ENCODE data around the gene DCST2. TPM values are rescaled to one million over a fixed set of nuclear protein-coding genes. Genes with fewer than 3 reads are reported as not detected.
A peak's percentile ranks its signal among the peaks of the same experiment; 100 is the strongest.

DCST2 gene
- total and polyA plus RNA-seq, 9 of the 15 experiments (the other 6 are each of a cell fraction or from before 2014, with no cell fraction given): 0.09 to 0.49 (median 0.11) TPM; not detected in 3

- Histone ChIP-seq H3K9ac (ENCODE audit: insufficient read depth in 1 of 2, low read depth in 2 of 2, low read length in 2 of 2) (peak overlapping the region; percentile 89 to 96), H2AFZ (ENCODE audit: low read depth, low read length) (peak overlapping the region; percentile 95), H3K79me2 (ENCODE audit: control insufficient read depth, insufficient read depth, low read length) (peaks cover 50% of the 10 kb centered on the region), H3K27me3 (ENCODE audit: control insufficient read depth in 2 of 2, insufficient read depth in 2 of 2, low read length in 2 of 2) (no peaks in the 10 kb centered on the region), H3K4me3 (peak overlapping the region; percentile 71), H3K4me1 (replicated peaks in 1 of 2; ENCODE audit: control insufficient read depth in 2 of 2, insufficient read depth in 2 of 2, low read length in 2 of 2) (peaks cover 37 to 66% of the 10 kb centered on the region in 2 experiments), H4K20me1 (replicated peaks; ENCODE audit: control insufficient read depth, insufficient read depth, low read length) (peaks cover 3% of the 10 kb centered on the region; the same call in 1 of the 2 replicates), H3K27ac (ENCODE audit: extremely low read depth, low read depth, low read length) (peak overlapping the region; percentile 97), H3K9me1 (ENCODE audit: control insufficient read depth, insufficient read depth, low read length) (no peaks in the 10 kb centered on the region), H3K4me2 (ENCODE audit: insufficient read depth, low read length) (peak overlapping the region; percentile 98), H3K9me3 (replicated peaks; ENCODE audit: control insufficient read depth, insufficient read depth, low read depth, low read length) (no peaks in the 10 kb centered on the region), H3K36me3 (ENCODE audit: control insufficient read depth, insufficient read depth, low read length) (peaks cover 25% of the 10 kb centered on the region; the same call in 2 of the 3 replicates)
- intact Hi-C loops (cut with micrococcal nuclease) (loop anchor here (1.0 to 5.0 kb wide), 6 partner anchors 15 to 445 kb away; partner anchors contain the start of genes CKS1B, EFNA3, PYGO2 and UBE2Q1), in situ Hi-C loops (cut with MboI) (no loop called here)
- POLR2A ChIA-PET: interaction anchor here (0.6 to 1.7 kb wide), 13 partner anchors 10 to 1435 kb away, joined by 3 to 8 read pairs (median 3); partner anchors contain the start of gene PBXIP1
- TSS peak; percentile 45 for BruUV-seq (replicated peaks)
- 0% methylated on average over 4 of the region's 38 CpGs for WGBS (ENCODE audit: insufficient coverage, low coverage, missing lambda C conversion rate)
- peak; percentile 92 for FAIRE-seq
- CTCF ChIA-PET (ENCODE audit: low intra/inter-chr PET ratio): interaction anchor here (1.3 to 1.6 kb wide), 2 partner anchors 16 to 41 kb away, joined by 6 read pairs; partner anchors contain the start of gene PYGO2
- ATAC-seq: peak; percentile 81
- DNase-seq (ENCODE audit: extremely low read depth in 1 of 4, low spot score in 3 of 4): peak; percentile 90 to 100 (median 95)
- no peak for TF ChIP-seq STAT5B (CRISPR knock-in tag; IDR thresholded peaks at IDR 0.05)
- TF ChIP-seq MECOM (CRISPR knock-in tag; IDR thresholded peaks at IDR 0.05): no peak
- TF ChIP-seq, protein P1, sequence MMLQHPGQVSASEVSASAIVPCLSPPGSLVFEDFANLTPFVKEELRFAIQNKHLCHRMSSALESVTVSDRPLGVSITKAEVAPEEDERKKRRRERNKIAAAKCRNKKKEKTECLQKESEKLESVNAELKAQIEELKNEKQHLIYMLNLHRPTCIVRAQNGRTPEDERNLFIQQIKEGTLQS (IDR thresholded peaks at IDR 0.05): no peak
- TF ChIP-seq, protein P1 (CRISPR knock-in tag; conservative IDR thresholded peaks at IDR 0.05): no peak
- TF ChIP-seq SNAPC5 (CRISPR knock-in tag; IDR thresholded peaks at IDR 0.05): no peak
- no peak for TF ChIP-seq CBFA2T2 (conservative IDR thresholded peaks at IDR 0.05)
- no peak for TF ChIP-seq TEAD1 (CRISPR knock-in tag; IDR thresholded peaks at IDR 0.05)
- TF ChIP-seq ESRRA (IDR thresholded peaks at IDR 0.05; ENCODE audit: borderline replicate concordance, low read depth): no peak
- no peak for TF ChIP-seq ETS2 (tag; IDR thresholded peaks at IDR 0.05; ENCODE audit: borderline replicate concordance, poor library complexity, severe bottlenecking)
- no peak for TF ChIP-seq TSC22D4 (tag; IDR thresholded peaks at IDR 0.05)
- no peak for TF ChIP-seq NR1H2 (CRISPR knock-in tag; IDR thresholded peaks at IDR 0.05)
- no peak for TF ChIP-seq MED1 (CRISPR knock-in tag; IDR thresholded peaks at IDR 0.05; ENCODE audit: borderline replicate concordance)
- TF ChIP-seq CBX5 (IDR thresholded peaks at IDR 0.05; ENCODE audit: borderline replicate concordance, low read depth): no peak
- TF ChIP-seq POLR2G (IDR thresholded peaks at IDR 0.05; ENCODE audit: low read depth, low read length): no peak
- peak; percentile 70; the same call in 1 of the 2 replicates for TF ChIP-seq LCOR (CRISPR knock-in tag; IDR thresholded peaks at IDR 0.05)
- no peak for TF ChIP-seq KLF13 (tag; IDR thresholded peaks at IDR 0.05; ENCODE audit: borderline replicate concordance, low read depth)
- no peak for TF ChIP-seq HSF4 (CRISPR knock-in tag; IDR thresholded peaks at IDR 0.05; ENCODE audit: borderline replicate concordance)
- TF ChIP-seq KAT2B (IDR thresholded peaks at IDR 0.05; ENCODE audit: low read depth, low read length): no peak
These were observed 31.7 kb downstream of the DCST2 start for GRCh38 chr1:155001675-155002463.

Data from K562 (cell line).